Uterus (tissue), 4 donors: ENCODE measurements around the gene RPL10. TPM values are rescaled to one million over a fixed set of nuclear protein-coding genes. Genes with fewer than 3 reads are reported as not detected.

ENCODE experiments used
- DNase-seq, 2 donors: peaks; one replicate each; pipeline ENCODE4 v3.0.0-alpha.2; 2019 to 2020
- H3K27ac ChIP-seq, 2 donors: fragments of 200-600 bp; sonication (generic); 1 replicate in 1 of 2; 2 replicates in 1 of 2; pipeline ENCODE4 v1.5.1; 2016 to 2018
- H3K27me3 ChIP-seq, 2 donors: fragments of 200-600 bp; sonication (generic); one replicate each; pipeline ENCODE4 v1.5.1; 2018 to 2019; ENCODE audit warnings: control low read depth in 1 of 2
- H3K36me3 ChIP-seq, 2 donors: fragments of 200-600 bp; sonication (generic); one replicate each; pipeline ENCODE4 v1.5.1; 2019; ENCODE audit warnings: control low read depth in 1 of 2
- H3K4me1 ChIP-seq, 2 donors: fragments of 200-600 bp; sonication (generic); one replicate each; pipeline ENCODE4 v1.5.1; 2018 to 2019; ENCODE audit warnings: control low read depth in 1 of 2
- H3K4me3 ChIP-seq, 2 donors: fragments of 200-600 bp; sonication (generic); 1 replicate in 1 of 2; 2 replicates in 1 of 2; pipeline ENCODE4 v1.5.1; 2018 to 2019; ENCODE audit warnings: mild to moderate bottlenecking in 1 of 2
- H3K9me3 ChIP-seq, 2 donors: fragments of 200-600 bp; sonication (generic); one replicate each; pipeline ENCODE4 v1.5.1; 2019; ENCODE audit warnings: control low read depth in 1 of 2
- POLR2A ChIP-seq, 2 donors: fragments of 450-650 bp; IDR thresholded peaks; one replicate each; pipeline ENCODE4 v1.6.1; 2016; ENCODE audit warnings: antibody characterized with exemption in 2 of 2, mild to moderate bottlenecking in 1 of 2, moderate library complexity in 1 of 2
- intact Hi-C: fragments of 100-400 bp; cut with DNase I; formaldehyde crosslinking; loops from one replicate; pipeline ENCODE4 v1.15.1; 2023; ENCODE audit warnings: low total_unique reads
- total RNA-seq, 4 donors: library from RNA; depleted of rRNA in 3 of 4; stranded (reverse); fragments of >200 nt in 3 of 4; gene quantifications; one replicate each; pipeline versions ENCODE4 v1.1.0 to v1.2.4, GENCODE V29; 2014 to 2023
- TF ChIP-seq, protein P1 (sequence below), 4 experiments: fragments of 200-600 bp in 2 of 4; fragments of 450-650 bp in 2 of 4; sonication (generic) in 2 of 4; IDR thresholded peaks; one replicate each; pipeline ENCODE4 v1.5.1; 2016 to 2019; ENCODE audit warnings: antibody characterized with exemption in 4 of 4, mild to moderate bottlenecking in 2 of 4, moderate library complexity in 1 of 4
- donor health status: DM: yes; HTN: yes; CAD: no.

Gene RPL10
- total RNA-seq, 4 donors from 2014 or later = 2,407 to 9,172 (median 4,014) TPM

DNA sequence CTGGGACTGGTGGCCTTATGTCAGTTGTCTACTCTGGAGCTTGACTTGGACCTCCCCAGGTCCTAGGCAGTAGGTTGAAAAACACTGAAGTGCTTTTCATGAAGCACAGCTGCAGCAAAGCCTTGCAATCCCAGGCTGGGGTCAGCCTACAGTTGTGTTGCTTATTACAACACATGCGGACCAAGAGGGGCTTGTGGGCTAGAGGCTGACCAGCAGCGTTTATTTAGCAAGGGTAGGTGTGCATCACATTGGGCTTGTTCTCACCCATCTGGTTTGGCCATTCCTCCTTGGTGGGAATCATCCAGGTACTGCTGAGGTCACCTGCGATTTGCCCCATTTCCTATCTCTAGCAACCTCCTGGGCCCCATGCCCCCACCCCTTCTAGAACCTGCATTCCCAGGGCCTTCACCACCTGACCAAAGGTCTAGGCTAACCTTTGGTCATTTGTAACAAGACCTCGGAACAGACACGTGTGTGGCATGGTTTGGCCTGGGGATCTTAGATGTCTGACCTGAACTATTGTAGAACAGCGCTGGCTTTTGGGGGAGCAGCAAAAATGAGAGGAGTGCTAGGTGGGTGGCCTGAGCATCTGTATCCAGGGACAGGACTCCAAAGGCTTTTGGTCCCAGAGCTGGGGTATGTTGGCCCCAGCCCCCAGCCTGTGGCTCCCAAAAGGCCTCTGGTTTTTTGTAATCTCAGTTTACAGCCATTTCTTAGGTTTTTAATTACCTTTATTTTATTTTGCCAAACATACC, 3.0 kb downstream of the RPL10 start:
- H3K36me3 ChIP-seq = no peaks in the 10 kb centered on the region
- DNase-seq = no peak
- no peak for TF ChIP-seq POLR2A (IDR thresholded peaks at IDR 0.05)
- TF ChIP-seq, protein P1, sequence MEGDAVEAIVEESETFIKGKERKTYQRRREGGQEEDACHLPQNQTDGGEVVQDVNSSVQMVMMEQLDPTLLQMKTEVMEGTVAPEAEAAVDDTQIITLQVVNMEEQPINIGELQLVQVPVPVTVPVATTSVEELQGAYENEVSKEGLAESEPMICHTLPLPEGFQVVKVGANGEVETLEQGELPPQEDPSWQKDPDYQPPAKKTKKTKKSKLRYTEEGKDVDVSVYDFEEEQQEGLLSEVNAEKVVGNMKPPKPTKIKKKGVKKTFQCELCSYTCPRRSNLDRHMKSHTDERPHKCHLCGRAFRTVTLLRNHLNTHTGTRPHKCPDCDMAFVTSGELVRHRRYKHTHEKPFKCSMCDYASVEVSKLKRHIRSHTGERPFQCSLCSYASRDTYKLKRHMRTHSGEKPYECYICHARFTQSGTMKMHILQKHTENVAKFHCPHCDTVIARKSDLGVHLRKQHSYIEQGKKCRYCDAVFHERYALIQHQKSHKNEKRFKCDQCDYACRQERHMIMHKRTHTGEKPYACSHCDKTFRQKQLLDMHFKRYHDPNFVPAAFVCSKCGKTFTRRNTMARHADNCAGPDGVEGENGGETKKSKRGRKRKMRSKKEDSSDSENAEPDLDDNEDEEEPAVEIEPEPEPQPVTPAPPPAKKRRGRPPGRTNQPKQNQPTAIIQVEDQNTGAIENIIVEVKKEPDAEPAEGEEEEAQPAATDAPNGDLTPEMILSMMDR (IDR thresholded peaks at IDR 0.05) = no peak
- H3K27ac ChIP-seq = no peak overlapping the region
- no peak overlapping the region for H3K4me3 ChIP-seq
- no peaks in the 10 kb centered on the region for H3K27me3 ChIP-seq
- intact Hi-C loops = no loop called here
- H3K4me1 ChIP-seq = no peaks in the 10 kb centered on the region
- H3K9me3 ChIP-seq = no peaks in the 10 kb centered on the region

- Histone ChIP-seq H3K27me3 (no peaks in the 10 kb centered on the region), H3K27ac (no peak overlapping the region)
- intact Hi-C loops = no loop called here
These were observed 3.9 kb downstream of the RPL10 start for GRCh38 chrX:154401918-154402621.

DNA sequence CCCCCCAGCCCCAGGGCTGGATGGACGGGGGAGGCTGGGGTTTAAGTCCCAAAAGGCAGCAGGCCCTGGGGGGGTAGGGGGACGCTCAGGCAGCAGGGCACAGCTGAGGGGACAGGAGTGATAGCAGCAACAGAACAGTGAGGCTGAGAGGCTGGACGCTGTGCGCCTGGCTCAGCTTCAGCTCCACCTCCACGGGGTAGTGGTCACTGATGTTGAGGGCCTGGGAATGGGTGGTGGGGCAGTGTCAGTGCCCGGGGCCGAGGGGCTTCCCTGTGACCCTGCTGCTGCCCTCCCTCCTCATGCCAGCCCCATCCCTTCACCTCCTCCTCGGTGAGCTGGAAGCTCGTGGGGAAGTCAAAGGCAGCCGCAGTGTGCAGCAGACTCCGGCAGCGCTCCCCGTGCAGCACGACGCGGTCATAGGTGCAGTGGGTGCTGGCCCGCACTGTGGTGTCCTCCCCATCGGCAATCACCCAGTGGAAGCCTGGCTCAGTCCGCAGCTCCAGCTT, 4.5 kb downstream of the RPL10 start:
- no peak overlapping the region for H3K27ac ChIP-seq
- H3K4me1 ChIP-seq = no peaks in the 10 kb centered on the region
- intact Hi-C loops = no loop called here
- H3K4me3 ChIP-seq = no peak overlapping the region
- H3K9me3 ChIP-seq = no peaks in the 10 kb centered on the region
- H3K36me3 ChIP-seq = no peaks in the 10 kb centered on the region
- no peak for DNase-seq
- TF ChIP-seq POLR2A (IDR thresholded peaks at IDR 0.05) = no peak
- TF ChIP-seq, protein P1 (IDR thresholded peaks at IDR 0.05) = no peak
- no peaks in the 10 kb centered on the region for H3K27me3 ChIP-seq

More at GRCh38 chrX:154401918-154402621, 3.9 kb downstream of the RPL10 start:
- no peak overlapping the region for H3K4me3 ChIP-seq
- DNase-seq = no peak
- H3K36me3 ChIP-seq = no peaks in the 10 kb centered on the region
- TF ChIP-seq, protein P1 (IDR thresholded peaks at IDR 0.05) = no peak
- TF ChIP-seq POLR2A (IDR thresholded peaks at IDR 0.05) = no peak
- H3K4me1 ChIP-seq = no peaks in the 10 kb centered on the region
- H3K9me3 ChIP-seq = no peaks in the 10 kb centered on the region

- Histone ChIP-seq H3K36me3 (no peaks in the 10 kb centered on the region), H3K4me3 (no peak overlapping the region), H3K9me3 (no peaks in the 10 kb centered on the region), H3K4me1 (no peaks in the 10 kb centered on the region), H3K27me3 (no peaks in the 10 kb centered on the region), H3K27ac (no peak overlapping the region)
- TF ChIP-seq, protein P1 (IDR thresholded peaks at IDR 0.05) = no peak
- TF ChIP-seq POLR2A (IDR thresholded peaks at IDR 0.05) = no peak
- intact Hi-C loops = no loop called here
- DNase-seq = no peak
These were observed 5.0 kb downstream of the RPL10 start for GRCh38 chrX:154403192-154403591.

GRCh38 chrX:154403858-154404257, 5.7 kb downstream of the RPL10 start:
- intact Hi-C loops = no loop called here
- Histone ChIP-seq H3K36me3 (no peaks in the 10 kb centered on the region), H3K4me3 (no peak overlapping the region), H3K27ac (no peak overlapping the region), H3K9me3 (no peaks in the 10 kb centered on the region), H3K27me3 (no peaks in the 10 kb centered on the region), H3K4me1 (no peaks in the 10 kb centered on the region)
- no peak for DNase-seq
- TF ChIP-seq, protein P1 (IDR thresholded peaks at IDR 0.05) = no peak
- TF ChIP-seq POLR2A (IDR thresholded peaks at IDR 0.05) = no peak
